ENCODE data around the gene ARHGEF4. TPM values are rescaled to one million over a fixed set of nuclear protein-coding genes. Genes with fewer than 3 reads are reported as not detected.

ARHGEF4 gene
- total and polyA plus RNA-seq, 8 donors: 16.3 to 58.2 (median 19.8) TPM

- no peaks in the 10 kb centered on the region for H3K9me3 ChIP-seq
- ATAC-seq: no peak
- intact Hi-C loops (cut with DNase I): no loop called here
- 91 to 93% methylated on average over 13 of the region's 13 CpGs for WGBS, 2 donors
- no peaks in the 10 kb centered on the region for H3K36me3 ChIP-seq
- no peak overlapping the region for H3K27ac ChIP-seq
- no peak for TF ChIP-seq CTCF (IDR thresholded peaks at IDR 0.05)
- H3K27me3 ChIP-seq: no peaks in the 10 kb centered on the region
- H3K4me3 ChIP-seq: no peak overlapping the region
- FAIRE-seq: no peak
- peak in 2 of 6 donors; percentile 7 to 37 for DNase-seq
- H3K4me1 ChIP-seq: no peaks in the 10 kb centered on the region
Observed at GRCh38 chr2:130845505-130846085, 8.9 kb downstream of the ARHGEF4 start.

- Histone ChIP-seq H3K4me1 (no peaks in the 10 kb centered on the region), H3K27me3 (no peaks in the 10 kb centered on the region), H3K27ac (no peak overlapping the region), H3K9me3 (no peaks in the 10 kb centered on the region), H3K4me3 (no peak overlapping the region), H3K36me3 (no peaks in the 10 kb centered on the region)
- 86 to 87% methylated on average over 12 of the region's 12 CpGs for WGBS, 2 donors
- FAIRE-seq: no peak
- TF ChIP-seq CTCF (IDR thresholded peaks at IDR 0.05): no peak
- intact Hi-C loops (cut with DNase I): no loop called here
- DNase-seq: peak in 3 of 6 donors; percentile 30 to 79 (median 63)
- no peak for ATAC-seq
Observed at GRCh38 chr2:130846233-130846632, 9.5 kb downstream of the ARHGEF4 start.

- no peaks in the 10 kb centered on the region for H3K4me1 ChIP-seq
- no peak for ATAC-seq
- H3K27me3 ChIP-seq: no peaks in the 10 kb centered on the region
- no peak overlapping the region for H3K27ac ChIP-seq
- no peak overlapping the region for H3K4me3 ChIP-seq
- H3K9me3 ChIP-seq: no peaks in the 10 kb centered on the region
- no peaks in the 10 kb centered on the region for H3K36me3 ChIP-seq
- no peak for TF ChIP-seq CTCF (IDR thresholded peaks at IDR 0.05)
- intact Hi-C loops (cut with DNase I): no loop called here
- DNase-seq: peak in 2 of 6 donors; percentile 2 to 26
- FAIRE-seq: no peak
- WGBS, 2 donors: 87 to 90% methylated on average over 18 of the region's 18 CpGs
Observed at GRCh38 chr2:130846686-130847375, 10.1 kb downstream of the ARHGEF4 start.

GRCh38 chr2:130847776-130848525 is 11.2 kb downstream of the ARHGEF4 start:
- Histone ChIP-seq H3K36me3 (no peaks in the 10 kb centered on the region), H3K9me3 (no peaks in the 10 kb centered on the region), H3K27me3 (no peaks in the 10 kb centered on the region), H3K4me3 (no peak overlapping the region), H3K4me1 (no peaks in the 10 kb centered on the region), H3K27ac (no peak overlapping the region)
- DNase-seq (peak in 2 of 6 donors; percentile 20 to 55), ATAC-seq (no peak), FAIRE-seq (no peak)
- 85 to 89% methylated on average over 19 of the region's 19 CpGs for WGBS, 2 donors
- TF ChIP-seq CTCF (IDR thresholded peaks at IDR 0.05): no peak
- intact Hi-C loops (cut with DNase I): no loop called here
